Sigmoid colon (tissue), 7 donors: Measurements from ENCODE around the gene EPHB1. TPM values are rescaled to one million over a fixed set of nuclear protein-coding genes. Genes with fewer than 3 reads are reported as not detected.

Experiments
- DNase-seq: peaks from one replicate; pipeline ENCODE4 v3.0.0-alpha.2; 2019
- H3K27ac ChIP-seq, 4 donors: fragments of 200-600 bp; sonication (generic); one replicate each; pipeline ENCODE4 v1.5.1; 2016 to 2019; ENCODE audit warnings: mild to moderate bottlenecking in 1 of 4
- H3K27me3 ChIP-seq, 3 donors: fragments of 200-600 bp; sonication (generic); one replicate each; pipeline ENCODE4 v1.5.1; 2019; ENCODE audit warnings: mild to moderate bottlenecking in 1 of 3
- H3K36me3 ChIP-seq, 4 donors: fragments of 200-600 bp; sonication (generic); one replicate each; pipeline ENCODE4 v1.5.1; 2016 to 2019
- H3K4me1 ChIP-seq, 4 donors: fragments of 200-600 bp; sonication (generic); one replicate each; pipeline ENCODE4 v1.5.1; 2017 to 2019
- H3K4me3 ChIP-seq, 4 donors: fragments of 200-600 bp; sonication (generic); one replicate each; pipeline ENCODE4 v1.5.1; 2017 to 2019; ENCODE audit warnings: mild to moderate bottlenecking in 2 of 4, moderate library complexity in 1 of 4
- H3K9me3 ChIP-seq, 4 donors: fragments of 200-600 bp in 3 of 4; sonication (generic) in 3 of 4; one replicate each; pipeline versions ENCODE4 v1.5.1 to v1.6.1; 2013 to 2019
- CTCF ChIP-seq, 4 experiments: fragments of 450-650 bp in 3 of 4; fragments of 200-600 bp in 1 of 4; IDR thresholded peaks; one replicate each; pipeline ENCODE4 v1.5.1; 2016 to 2019; ENCODE audit warnings: antibody characterized with exemption in 4 of 4, mild to moderate bottlenecking in 3 of 4, moderate library complexity in 2 of 4
- EP300 ChIP-seq, 4 donors: sonication (generic); formaldehyde crosslinking; IDR thresholded peaks; one replicate each; pipeline ENCODE4 v1.6.1; 2017; ENCODE audit warnings: antibody characterized with exemption in 4 of 4
- POLR2A ChIP-seq, 2 donors: fragments of 450-650 bp; IDR thresholded peaks; one replicate each; pipeline ENCODE4 v1.6.1; 2016; ENCODE audit warnings: antibody characterized with exemption in 2 of 2, mild to moderate bottlenecking in 2 of 2, moderate library complexity in 2 of 2
- POLR2AphosphoS5 ChIP-seq, 4 donors: sonication (generic); formaldehyde crosslinking; IDR thresholded peaks; one replicate each; pipeline ENCODE4 v1.6.1; 2017; ENCODE audit warnings: antibody characterized with exemption in 4 of 4
- WGBS, 2 donors: extraction: QIAGEN DNeasy Blood & Tissue Kit; methylation state at CpG; one replicate each; pipeline ENCODE4 v1.1.7; 2013; 5-methylcytosine and 5-hydroxymethylcytosine counted together
- intact Hi-C: fragments of 100-400 bp; cut with DNase I; formaldehyde crosslinking; loops from one replicate; pipeline ENCODE4 v1.15.1; 2023
- polyA plus RNA-seq, 3 donors: library from polyadenylated mRNA; stranded (reverse); fragments of 200-250 nt; gene quantifications; one replicate each; pipeline ENCODE4 v1.2.3, GENCODE V29; 2013
- total RNA-seq, 4 donors: library from RNA; depleted of rRNA; stranded (reverse); fragments of >200 nt; gene quantifications; one replicate each; pipeline ENCODE4 v1.1.0, GENCODE V29; 2016
- donor health status: healthy with polysubstance abuse.
- donor health status: Bipolar disorder and iron deficiency.
- donor health status: healthy.

EPHB1 gene
- total and polyA plus RNA-seq, 7 donors, result 0.29 to 17.3 (median 3.6) TPM; not detected in 2

- Histone ChIP-seq H3K27me3 (no peaks in the 10 kb centered on the region), H3K4me3 (no peak overlapping the region), H3K4me1 (no peaks in the 10 kb centered on the region), H3K9me3 (no peaks in the 10 kb centered on the region), H3K27ac (no peak overlapping the region), H3K36me3 (no peaks in the 10 kb centered on the region)
- TF ChIP-seq POLR2AphosphoS5 (IDR thresholded peaks at IDR 0.05) (no peak), POLR2A (IDR thresholded peaks at IDR 0.05) (no peak), EP300 (IDR thresholded peaks at IDR 0.05) (no peak), CTCF (IDR thresholded peaks at IDR 0.05) (no peak)
- DNase-seq, result no peak
- 89 to 91% methylated on average over 4 of the region's 4 CpGs for WGBS, 2 donors
- intact Hi-C loops, result no loop called here
These were observed 423.7 kb downstream of the EPHB1 start for GRCh38 chr3:135218782-135219181.

- Histone ChIP-seq H3K27ac (no peak overlapping the region), H3K4me3 (no peak overlapping the region), H3K36me3 (no peaks in the 10 kb centered on the region), H3K27me3 (no peaks in the 10 kb centered on the region), H3K4me1 (no peaks in the 10 kb centered on the region), H3K9me3 (no peaks in the 10 kb centered on the region)
- no peak for TF ChIP-seq POLR2A (IDR thresholded peaks at IDR 0.05)
- TF ChIP-seq POLR2AphosphoS5 (IDR thresholded peaks at IDR 0.05), result no peak
- no peak for TF ChIP-seq CTCF (IDR thresholded peaks at IDR 0.05)
- no peak for TF ChIP-seq EP300 (IDR thresholded peaks at IDR 0.05)
- 50 to 65% methylated on average over 5 of the region's 5 CpGs for WGBS, 2 donors
- DNase-seq, result no peak
- intact Hi-C loops, result no loop called here
These were observed 429.8 kb downstream of the EPHB1 start for GRCh38 chr3:135224815-135225362.

GRCh38 chr3:135226057-135226456 lies 431.0 kb downstream of the EPHB1 start:
- TF ChIP-seq EP300 (IDR thresholded peaks at IDR 0.05), result no peak
- TF ChIP-seq POLR2AphosphoS5 (IDR thresholded peaks at IDR 0.05), result no peak
- no peak for TF ChIP-seq POLR2A (IDR thresholded peaks at IDR 0.05)
- no peak for TF ChIP-seq CTCF (IDR thresholded peaks at IDR 0.05)
- no peak for DNase-seq
- WGBS, 2 donors, result 49 to 81% methylated on average over 6 of the region's 6 CpGs
- Histone ChIP-seq H3K27me3 (no peaks in the 10 kb centered on the region), H3K4me3 (no peak overlapping the region), H3K36me3 (no peaks in the 10 kb centered on the region), H3K9me3 (no peaks in the 10 kb centered on the region), H3K27ac (no peak overlapping the region), H3K4me1 (no peaks in the 10 kb centered on the region)
- intact Hi-C loops, result no loop called here

- TF ChIP-seq POLR2AphosphoS5 (IDR thresholded peaks at IDR 0.05), result no peak
- TF ChIP-seq EP300 (IDR thresholded peaks at IDR 0.05), result no peak
- no peak for TF ChIP-seq CTCF (IDR thresholded peaks at IDR 0.05)
- no peak for TF ChIP-seq POLR2A (IDR thresholded peaks at IDR 0.05)
- Histone ChIP-seq H3K36me3 (no peaks in the 10 kb centered on the region), H3K4me3 (no peak overlapping the region), H3K4me1 (no peaks in the 10 kb centered on the region), H3K27me3 (no peaks in the 10 kb centered on the region), H3K27ac (no peak overlapping the region), H3K9me3 (no peaks in the 10 kb centered on the region)
- WGBS, 2 donors, result 67 to 73% methylated on average over 3 of the region's 3 CpGs
- intact Hi-C loops, result no loop called here
- DNase-seq, result no peak
These were observed 433.1 kb downstream of the EPHB1 start for GRCh38 chr3:135228201-135228600.

- intact Hi-C loops, result no loop called here
- no peak for TF ChIP-seq POLR2A (IDR thresholded peaks at IDR 0.05)
- no peak for TF ChIP-seq CTCF (IDR thresholded peaks at IDR 0.05)
- TF ChIP-seq POLR2AphosphoS5 (IDR thresholded peaks at IDR 0.05), result no peak
- no peak for TF ChIP-seq EP300 (IDR thresholded peaks at IDR 0.05)
- WGBS, 2 donors, result 11 to 57% methylated on average over 5 of the region's 5 CpGs
- Histone ChIP-seq H3K9me3 (no peaks in the 10 kb centered on the region), H3K27ac (no peak overlapping the region), H3K4me1 (no peaks in the 10 kb centered on the region), H3K27me3 (no peaks in the 10 kb centered on the region), H3K4me3 (no peak overlapping the region), H3K36me3 (no peaks in the 10 kb centered on the region)
- no peak for DNase-seq
These were observed 434.0 kb downstream of the EPHB1 start for GRCh38 chr3:135229018-135229495.
